HG03103 (cell line): ENCODE results near the gene KDM4B.

ENCODE experiments used
- ATAC-seq: cut with Tn5 transposase; IDR thresholded peaks from one replicate; pipeline ENCODE4 v1.9.1; 2021; ENCODE audit warnings: low read depth; ENCODE audit not compliant: unreplicated experiment

The KDM4B gene

GRCh38 chr19:5115771-5116202, 146.9 kb downstream of the KDM4B start:
- ATAC-seq, result no peak

GRCh38 chr19:5116292-5116691, 147.4 kb downstream of the KDM4B start:
- ATAC-seq, result no peak

GRCh38 chr19:5117421-5117820, 148.5 kb downstream of the KDM4B start:
- ATAC-seq, result no peak

- no peak for ATAC-seq
Measured at GRCh38 chr19:5118026-5118425, 149.1 kb downstream of the KDM4B start.

GRCh38 chr19:5119297-5119998, 150.5 kb downstream of the KDM4B start:
- no peak for ATAC-seq

- ATAC-seq, result no peak
Measured at GRCh38 chr19:5120321-5120720, 151.4 kb downstream of the KDM4B start.

GRCh38 chr19:5120833-5121232, 151.9 kb downstream of the KDM4B start:
- ATAC-seq, result no peak

- ATAC-seq, result no peak
Measured at GRCh38 chr19:5121266-5122120, 152.6 kb downstream of the KDM4B start.

GRCh38 chr19:5122121-5122400, 153.1 kb downstream of the KDM4B start:
- no peak for ATAC-seq

- ATAC-seq, result no peak
Measured at GRCh38 chr19:5122671-5123409, 153.9 kb downstream of the KDM4B start.

- ATAC-seq, result no peak
Measured at GRCh38 chr19:5123646-5124045, 154.7 kb downstream of the KDM4B start.

GRCh38 chr19:5124111-5124855, 155.4 kb downstream of the KDM4B start:
- ATAC-seq, result no peak

- ATAC-seq, result no peak
Measured at GRCh38 chr19:5125376-5125775, 156.5 kb downstream of the KDM4B start.

- ATAC-seq, result no peak
Measured at GRCh38 chr19:5125797-5126497, 157.0 kb downstream of the KDM4B start.

- ATAC-seq, result no peak
Measured at GRCh38 chr19:5126498-5127223, 157.7 kb downstream of the KDM4B start.

GRCh38 chr19:5127717-5128116, 158.8 kb downstream of the KDM4B start:
- ATAC-seq, result no peak

- ATAC-seq, result no peak
Measured at GRCh38 chr19:5128251-5128935, 159.5 kb downstream of the KDM4B start.

- ATAC-seq, result no peak
Measured at GRCh38 chr19:5128936-5129389, 160.1 kb downstream of the KDM4B start.

- no peak for ATAC-seq
Measured at GRCh38 chr19:5129691-5130090, 160.8 kb downstream of the KDM4B start.
